RKO (cell line): Measurements from ENCODE around the gene TMEM236.
A peak's percentile ranks its signal among the peaks of the same experiment; 100 is the strongest.

Experiments
- DNase-seq: peaks from one replicate; pipeline ENCODE4 v3.0.0-alpha.2; 2016; ENCODE audit warnings: low spot score

The TMEM236 gene

GRCh38 chr10:17820943-17821342 is 68.9 kb downstream of the TMEM236 start:
- DNase-seq, result no peak

- no peak for DNase-seq
Measured at GRCh38 chr10:17821893-17822292, 69.9 kb downstream of the TMEM236 start.

- DNase-seq, result no peak
Measured at GRCh38 chr10:17831341-17831740, 79.3 kb downstream of the TMEM236 start.

- no peak for DNase-seq
Measured at GRCh38 chr10:17831896-17832295, 79.9 kb downstream of the TMEM236 start.

GRCh38 chr10:17833656-17834055 is 81.7 kb downstream of the TMEM236 start:
- DNase-seq, result no peak

- peak; percentile 78 for DNase-seq
Measured at GRCh38 chr10:17835688-17836087, 83.7 kb downstream of the TMEM236 start.

GRCh38 chr10:17836942-17837341 is 84.9 kb downstream of the TMEM236 start:
- peak; percentile 39 for DNase-seq

- DNase-seq, result no peak
Measured at GRCh38 chr10:17838080-17838648, 86.2 kb downstream of the TMEM236 start.

GRCh38 chr10:17841050-17841449 is 89.0 kb downstream of the TMEM236 start:
- peak; percentile 16 for DNase-seq

GRCh38 chr10:17842641-17843040 is 90.6 kb downstream of the TMEM236 start:
- DNase-seq, result no peak

GRCh38 chr10:17847585-17848296 is 95.7 kb downstream of the TMEM236 start:
- DNase-seq, result peak; percentile 45

- no peak for DNase-seq
Measured at GRCh38 chr10:17848646-17849045, 96.6 kb downstream of the TMEM236 start.
